Vagina (tissue), 2 donors: ENCODE data around the gene FSTL4. TPM values are rescaled to one million over a fixed set of nuclear protein-coding genes. Genes with fewer than 3 reads are reported as not detected.

Source experiments
- DNase-seq, 2 donors: peaks; one replicate each; pipeline ENCODE4 v3.0.0-alpha.2; 2017; ENCODE audit errors: extremely low spot score in 2 of 2
- H3K27ac ChIP-seq: fragments of 200-600 bp; sonication (generic); one replicate; pipeline ENCODE4 v1.5.1; 2019
- H3K27me3 ChIP-seq: fragments of 200-600 bp; sonication (generic); one replicate; pipeline ENCODE4 v1.5.1; 2019
- H3K36me3 ChIP-seq, 2 donors: fragments of 200-600 bp; sonication (generic); one replicate each; pipeline ENCODE4 v1.5.1; 2017 to 2019
- H3K4me1 ChIP-seq: fragments of 200-600 bp; sonication (generic); one replicate; pipeline ENCODE4 v1.5.1; 2019
- H3K4me3 ChIP-seq, 2 donors: fragments of 200-600 bp; sonication (generic); 1 replicate in 1 of 2; 2 replicates in 1 of 2; pipeline ENCODE4 v1.5.1; 2016 to 2019
- H3K9me3 ChIP-seq: fragments of 200-600 bp; sonication (generic); one replicate; pipeline ENCODE4 v1.5.1; 2019
- POLR2A ChIP-seq, 2 donors: fragments of 450-650 bp; IDR thresholded peaks; one replicate each; pipeline ENCODE4 v1.6.1; 2017; ENCODE audit warnings: antibody characterized with exemption in 2 of 2, mild to moderate bottlenecking in 2 of 2, moderate library complexity in 2 of 2
- POLR2AphosphoS5 ChIP-seq, 2 donors: sonication (generic); formaldehyde crosslinking; IDR thresholded peaks; one replicate each; pipeline ENCODE4 v1.9.0; 2017; ENCODE audit warnings: antibody characterized with exemption in 2 of 2, mild to moderate bottlenecking in 2 of 2, low read depth in 1 of 2; ENCODE audit not compliant: insufficient read depth in 1 of 2
- intact Hi-C: fragments of 100-400 bp; cut with DNase I; formaldehyde crosslinking; loops from one replicate; pipeline ENCODE4 v1.15.1; 2023
- total RNA-seq: library from RNA; depleted of rRNA; stranded (reverse); fragments of >200 nt; gene quantifications from one replicate; pipeline ENCODE4 v1.2.3, GENCODE V29; 2016
- TF ChIP-seq, protein P1 (sequence below), 3 experiments: fragments of 450-650 bp in 2 of 3; fragments of 200-600 bp in 1 of 3; sonication (generic) in 1 of 3; IDR thresholded peaks; one replicate each; pipeline ENCODE4 v1.5.1; 2017 to 2019; ENCODE audit warnings: antibody characterized with exemption in 3 of 3, mild to moderate bottlenecking in 2 of 3, moderate library complexity in 2 of 3

FSTL4 gene
- total RNA-seq, 1 donor from 2014 or later: 3.7 TPM

DNA sequence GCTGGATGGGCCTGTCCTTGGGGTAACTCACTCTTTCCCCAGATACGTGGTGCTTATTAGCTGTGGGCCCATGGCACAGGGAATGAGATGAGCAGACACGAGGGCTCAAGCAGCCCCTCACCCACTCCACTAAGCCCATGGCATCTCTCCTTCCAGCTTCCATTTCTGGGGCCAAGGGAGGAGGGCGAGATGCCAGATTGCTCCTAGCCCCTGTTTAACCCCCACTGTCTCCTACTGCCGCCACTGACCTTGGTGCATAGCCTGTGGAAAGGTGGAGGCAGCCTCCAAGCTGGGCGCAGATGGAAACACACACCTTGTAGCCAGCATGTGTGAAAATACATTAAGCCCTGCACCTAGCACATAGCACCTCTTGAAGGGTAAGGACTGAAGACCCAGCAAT lies 167.6 kb downstream of the FSTL4 start:
- no peak overlapping the region for H3K27ac ChIP-seq
- no peaks in the 10 kb centered on the region for H3K27me3 ChIP-seq
- no peak overlapping the region for H3K4me3 ChIP-seq
- peaks cover 10% of the 10 kb centered on the region for H3K4me1 ChIP-seq
- H3K36me3 ChIP-seq: no peaks in the 10 kb centered on the region
- no peak for TF ChIP-seq POLR2AphosphoS5 (IDR thresholded peaks at IDR 0.05; ENCODE audit: insufficient read depth in 1 of 2, low read depth in 1 of 2)
- no peak for TF ChIP-seq POLR2A (IDR thresholded peaks at IDR 0.05)
- intact Hi-C loops: no loop called here
- H3K9me3 ChIP-seq: no peaks in the 10 kb centered on the region
- no peak for DNase-seq

DNA sequence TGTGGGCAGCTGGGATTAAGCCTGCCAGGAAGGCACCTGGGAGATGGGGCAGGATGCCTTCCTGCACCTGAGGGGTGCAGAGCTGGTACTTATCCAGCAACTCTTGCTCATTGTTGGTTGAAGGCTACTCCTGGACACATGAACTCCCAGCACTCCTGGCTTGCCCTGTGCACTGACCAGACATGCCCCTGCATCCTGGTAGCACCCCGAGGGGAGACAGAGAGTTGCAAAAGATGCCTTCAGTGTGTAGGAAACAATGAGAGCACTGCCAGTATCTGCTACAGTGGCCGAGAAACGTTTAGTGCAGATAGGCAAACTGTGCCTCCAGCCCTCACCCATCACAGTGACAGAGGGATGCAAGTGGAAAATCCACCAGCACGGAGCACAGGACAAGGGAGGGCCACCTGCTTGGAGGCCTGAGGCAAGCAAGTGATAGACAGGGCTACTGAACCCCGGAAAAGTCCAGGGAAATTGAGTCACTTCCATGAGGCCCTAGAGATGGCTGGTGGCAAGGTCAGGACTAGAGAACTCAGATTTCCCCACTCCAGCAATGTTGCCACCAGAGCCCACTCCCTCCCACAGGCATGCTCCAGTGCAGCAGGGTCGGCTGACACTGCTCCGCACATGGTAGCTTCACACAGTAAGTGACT lies 171.1 kb downstream of the FSTL4 start:
- H3K9me3 ChIP-seq: no peaks in the 10 kb centered on the region

DNA sequence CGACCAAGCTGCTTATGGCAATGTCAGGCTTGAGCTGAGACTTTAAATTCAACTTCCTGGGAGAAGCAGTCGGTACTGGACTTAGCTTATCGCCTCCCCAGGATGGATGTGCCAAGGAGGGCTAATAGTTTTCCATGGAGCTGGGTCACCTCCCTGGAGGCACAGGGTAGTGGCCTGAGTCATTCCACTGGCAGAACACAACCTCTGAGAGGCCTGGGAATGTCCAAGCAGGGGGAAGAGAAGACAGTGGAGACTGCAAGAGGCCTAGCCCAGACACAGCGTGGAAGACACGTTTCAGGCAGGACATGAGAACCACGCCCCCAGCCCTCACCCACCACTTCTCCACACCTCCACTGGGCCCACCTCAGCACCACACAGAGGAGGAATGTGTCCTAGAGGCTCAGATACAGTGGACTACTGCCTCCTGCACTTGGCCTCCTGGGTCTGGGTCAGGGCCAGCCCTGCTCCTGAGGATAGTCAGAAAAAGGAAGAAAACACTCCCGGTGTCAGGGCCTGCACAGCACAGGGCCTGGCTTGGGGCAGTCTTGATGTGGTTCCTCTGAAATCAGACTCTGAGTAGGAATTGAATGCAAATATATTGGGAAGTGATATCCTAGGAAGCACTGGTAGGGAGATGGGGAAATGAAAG lies 171.8 kb downstream of the FSTL4 start:
- Histone ChIP-seq H3K4me3 (no peak overlapping the region), H3K27ac (no peak overlapping the region), H3K4me1 (peaks cover 13% of the 10 kb centered on the region), H3K27me3 (no peaks in the 10 kb centered on the region), H3K9me3 (no peaks in the 10 kb centered on the region), H3K36me3 (no peaks in the 10 kb centered on the region)
- TF ChIP-seq, protein P1, sequence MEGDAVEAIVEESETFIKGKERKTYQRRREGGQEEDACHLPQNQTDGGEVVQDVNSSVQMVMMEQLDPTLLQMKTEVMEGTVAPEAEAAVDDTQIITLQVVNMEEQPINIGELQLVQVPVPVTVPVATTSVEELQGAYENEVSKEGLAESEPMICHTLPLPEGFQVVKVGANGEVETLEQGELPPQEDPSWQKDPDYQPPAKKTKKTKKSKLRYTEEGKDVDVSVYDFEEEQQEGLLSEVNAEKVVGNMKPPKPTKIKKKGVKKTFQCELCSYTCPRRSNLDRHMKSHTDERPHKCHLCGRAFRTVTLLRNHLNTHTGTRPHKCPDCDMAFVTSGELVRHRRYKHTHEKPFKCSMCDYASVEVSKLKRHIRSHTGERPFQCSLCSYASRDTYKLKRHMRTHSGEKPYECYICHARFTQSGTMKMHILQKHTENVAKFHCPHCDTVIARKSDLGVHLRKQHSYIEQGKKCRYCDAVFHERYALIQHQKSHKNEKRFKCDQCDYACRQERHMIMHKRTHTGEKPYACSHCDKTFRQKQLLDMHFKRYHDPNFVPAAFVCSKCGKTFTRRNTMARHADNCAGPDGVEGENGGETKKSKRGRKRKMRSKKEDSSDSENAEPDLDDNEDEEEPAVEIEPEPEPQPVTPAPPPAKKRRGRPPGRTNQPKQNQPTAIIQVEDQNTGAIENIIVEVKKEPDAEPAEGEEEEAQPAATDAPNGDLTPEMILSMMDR (IDR thresholded peaks at IDR 0.05): no peak
- TF ChIP-seq POLR2A (IDR thresholded peaks at IDR 0.05): no peak
- no peak for TF ChIP-seq POLR2AphosphoS5 (IDR thresholded peaks at IDR 0.05; ENCODE audit: insufficient read depth in 1 of 2, low read depth in 1 of 2)
- intact Hi-C loops: no loop called here
- peak; percentile 40 to 80 for DNase-seq

More for the DNA sequence above, 171.1 kb downstream of the FSTL4 start:
- Histone ChIP-seq H3K36me3 (no peaks in the 10 kb centered on the region), H3K27ac (no peak overlapping the region), H3K4me3 (no peak overlapping the region), H3K4me1 (peaks cover 13% of the 10 kb centered on the region), H3K27me3 (no peaks in the 10 kb centered on the region)
- intact Hi-C loops: no loop called here
- TF ChIP-seq, protein P1 (IDR thresholded peaks at IDR 0.05): no peak
- no peak for TF ChIP-seq POLR2A (IDR thresholded peaks at IDR 0.05)
- no peak for TF ChIP-seq POLR2AphosphoS5 (IDR thresholded peaks at IDR 0.05; ENCODE audit: insufficient read depth in 1 of 2, low read depth in 1 of 2)
- DNase-seq: peak; percentile 79 to 85

DNA sequence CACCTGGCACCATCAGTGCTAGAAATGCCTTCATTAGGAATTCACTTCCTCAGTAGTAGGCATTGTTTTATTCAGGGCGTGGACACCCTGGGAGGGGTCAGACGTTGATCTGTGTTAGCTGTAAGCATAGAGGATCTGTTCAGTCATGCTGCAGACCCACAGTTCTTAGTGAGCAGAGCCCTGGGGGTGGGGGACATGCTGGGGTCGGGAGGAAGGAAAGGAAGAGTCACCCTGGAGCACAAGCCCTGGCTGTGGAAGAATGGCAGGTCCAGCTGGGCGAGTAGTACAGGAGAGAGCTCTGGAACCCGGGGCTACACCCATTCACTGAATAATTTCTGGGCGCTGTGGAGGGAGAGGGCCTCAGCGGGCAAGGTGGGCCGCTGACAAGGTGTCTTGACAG lies 172.5 kb downstream of the FSTL4 start:
- Histone ChIP-seq H3K27me3 (no peaks in the 10 kb centered on the region), H3K4me3 (no peak overlapping the region), H3K9me3 (no peaks in the 10 kb centered on the region), H3K27ac (no peak overlapping the region), H3K4me1 (peaks cover 13% of the 10 kb centered on the region), H3K36me3 (no peaks in the 10 kb centered on the region)
- intact Hi-C loops: no loop called here
- TF ChIP-seq POLR2AphosphoS5 (IDR thresholded peaks at IDR 0.05; ENCODE audit: insufficient read depth in 1 of 2, low read depth in 1 of 2): no peak
- no peak for TF ChIP-seq POLR2A (IDR thresholded peaks at IDR 0.05)
- TF ChIP-seq, protein P1 (IDR thresholded peaks at IDR 0.05): no peak
- DNase-seq: peak; percentile 70 to 87

DNA sequence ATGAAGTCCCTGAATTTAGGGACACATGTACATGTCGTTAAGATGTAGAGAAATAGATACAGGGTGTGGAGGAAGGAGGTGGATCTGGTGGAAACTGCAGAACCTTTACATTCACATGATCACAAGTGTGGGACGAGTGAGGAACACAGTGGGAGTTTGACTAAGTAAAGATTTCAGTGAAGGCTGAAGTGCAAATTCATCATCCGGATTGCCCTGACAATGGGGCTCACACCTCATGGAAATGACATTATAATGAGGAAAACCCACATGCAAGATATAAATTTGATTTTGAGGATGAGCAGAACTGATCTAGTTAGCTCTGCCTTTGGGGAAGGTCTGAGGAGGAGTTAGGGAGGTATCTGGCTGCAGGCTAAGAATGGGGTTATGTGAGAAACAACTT lies 173.9 kb downstream of the FSTL4 start:
- H3K4me1 ChIP-seq: peaks cover 13% of the 10 kb centered on the region
- peak in 1 of 2 donors; percentile 6 for DNase-seq
- no peaks in the 10 kb centered on the region for H3K27me3 ChIP-seq
- TF ChIP-seq POLR2AphosphoS5 (IDR thresholded peaks at IDR 0.05; ENCODE audit: insufficient read depth in 1 of 2, low read depth in 1 of 2): no peak
- TF ChIP-seq POLR2A (IDR thresholded peaks at IDR 0.05): no peak
- TF ChIP-seq, protein P1 (IDR thresholded peaks at IDR 0.05): no peak
- no peak overlapping the region for H3K4me3 ChIP-seq
- H3K27ac ChIP-seq: no peak overlapping the region
- H3K36me3 ChIP-seq: no peaks in the 10 kb centered on the region
- intact Hi-C loops: no loop called here
- H3K9me3 ChIP-seq: no peaks in the 10 kb centered on the region
